ENCODE data around the gene TMSB15B.
A peak's percentile ranks its signal among the peaks of the same experiment; 100 is the strongest.
"Not testable (repeated sequence)": the region's sequence is repeated elsewhere in the genome, so short reads cannot be mapped to it uniquely, and the experiment has no call there.

The TMSB15B gene

DNA sequence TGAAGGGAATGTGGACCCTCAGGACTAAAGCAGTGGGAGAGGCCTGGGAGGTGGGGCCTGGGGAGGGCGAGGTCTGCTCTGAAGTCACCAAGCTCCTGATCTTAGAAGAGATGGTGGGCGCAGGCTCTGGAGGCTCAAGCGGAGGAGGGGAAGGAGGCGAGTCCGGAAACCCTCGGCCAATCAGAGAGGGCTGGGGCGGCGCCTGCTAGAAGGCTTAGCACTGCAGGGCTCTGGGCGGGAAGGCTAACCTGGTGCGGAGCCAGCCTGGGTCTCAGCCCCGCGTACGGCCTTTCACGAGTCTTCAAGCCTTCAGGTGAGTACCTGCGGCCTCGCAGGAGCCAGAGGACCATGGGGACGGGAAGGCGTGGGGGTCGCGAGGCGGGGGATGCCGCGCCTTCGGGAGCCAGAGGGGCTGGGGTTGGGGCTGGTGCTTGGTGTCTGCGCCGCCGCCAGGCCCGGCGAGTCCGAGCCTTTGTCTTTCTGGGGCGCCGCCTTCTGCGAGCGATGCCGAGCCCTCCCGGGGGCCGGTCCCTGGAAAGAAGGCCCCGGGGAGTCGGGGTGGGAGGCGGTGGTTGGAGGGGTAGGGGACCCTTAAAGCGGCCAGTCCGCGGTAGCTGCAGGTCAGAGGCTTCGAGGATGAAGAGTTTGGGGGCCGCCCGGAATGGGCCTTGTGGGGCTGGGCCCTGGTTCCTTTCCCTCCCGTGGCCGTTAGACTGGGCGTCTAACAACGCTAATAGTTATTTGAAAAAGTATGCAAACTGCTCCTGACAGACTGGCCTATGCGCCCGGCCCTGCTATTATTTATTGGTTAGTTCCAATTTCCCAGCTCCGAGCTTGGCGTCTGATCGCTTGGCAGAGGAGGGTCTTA, at the start of gene TMSB15B:
Gene TMSB15B (plus strand): TSS at position 217 of the 868 bp plus-strand sequence.
- DNase-seq (ENCODE audit: low read depth in 2 of 2), result not testable (repeated sequence)

DNA sequence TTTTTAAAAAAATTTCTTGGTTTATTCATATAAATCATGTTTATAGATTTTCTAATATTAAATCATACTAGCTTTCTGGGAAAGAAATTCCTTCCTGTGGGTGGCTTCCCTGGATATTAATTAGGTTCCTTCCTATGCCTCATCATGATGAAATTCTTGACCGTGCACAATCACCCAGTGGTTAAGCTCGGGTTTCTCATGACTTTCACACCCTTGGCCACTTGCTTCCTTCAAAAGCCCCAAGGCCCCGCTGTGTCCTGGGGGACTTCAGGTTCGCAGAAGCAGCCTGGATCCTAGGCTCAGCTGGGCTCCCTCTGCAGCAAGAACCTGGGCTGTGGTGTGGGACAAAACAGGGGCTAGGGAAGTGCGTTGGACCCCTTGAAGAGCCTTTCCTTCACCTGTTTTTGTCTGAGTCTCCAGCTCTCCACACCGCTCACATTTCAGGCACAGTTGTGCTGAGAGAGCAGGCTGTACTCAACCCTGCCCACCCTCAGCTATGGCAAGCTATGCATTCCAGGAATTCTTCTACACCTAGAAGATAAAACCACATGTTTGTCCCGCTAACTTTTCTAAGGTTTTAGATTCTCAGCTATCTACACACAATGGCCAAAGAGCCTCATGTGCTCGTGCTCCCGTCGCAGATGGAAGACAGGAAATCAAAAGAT, 48.9 kb upstream of the TMSB15B start:
- no peak for DNase-seq (ENCODE audit: low read depth in 2 of 2)

DNA sequence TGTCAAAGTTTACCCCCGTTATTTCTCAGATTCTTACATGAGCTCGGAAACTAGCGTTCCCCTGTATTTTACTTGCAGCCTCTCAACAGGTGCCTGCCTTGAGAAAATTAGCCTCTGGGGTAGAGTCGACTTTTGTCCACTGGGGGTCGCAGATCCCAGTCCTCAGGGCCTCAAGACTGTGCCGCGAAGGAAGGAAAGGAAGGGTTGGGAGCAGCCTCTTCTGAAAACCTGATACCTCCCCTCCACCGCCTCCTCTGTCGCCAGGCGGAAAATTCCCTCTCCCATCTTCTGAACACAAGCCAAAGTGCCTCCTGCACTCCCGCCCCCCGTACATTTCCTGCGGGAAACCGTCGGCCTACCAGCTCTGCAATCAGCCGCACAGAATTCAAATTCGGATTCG, 44.4 kb upstream of the TMSB15B start:
- peak in 1 of 2 donors; percentile 16 for DNase-seq (ENCODE audit: low read depth in 2 of 2)

DNA sequence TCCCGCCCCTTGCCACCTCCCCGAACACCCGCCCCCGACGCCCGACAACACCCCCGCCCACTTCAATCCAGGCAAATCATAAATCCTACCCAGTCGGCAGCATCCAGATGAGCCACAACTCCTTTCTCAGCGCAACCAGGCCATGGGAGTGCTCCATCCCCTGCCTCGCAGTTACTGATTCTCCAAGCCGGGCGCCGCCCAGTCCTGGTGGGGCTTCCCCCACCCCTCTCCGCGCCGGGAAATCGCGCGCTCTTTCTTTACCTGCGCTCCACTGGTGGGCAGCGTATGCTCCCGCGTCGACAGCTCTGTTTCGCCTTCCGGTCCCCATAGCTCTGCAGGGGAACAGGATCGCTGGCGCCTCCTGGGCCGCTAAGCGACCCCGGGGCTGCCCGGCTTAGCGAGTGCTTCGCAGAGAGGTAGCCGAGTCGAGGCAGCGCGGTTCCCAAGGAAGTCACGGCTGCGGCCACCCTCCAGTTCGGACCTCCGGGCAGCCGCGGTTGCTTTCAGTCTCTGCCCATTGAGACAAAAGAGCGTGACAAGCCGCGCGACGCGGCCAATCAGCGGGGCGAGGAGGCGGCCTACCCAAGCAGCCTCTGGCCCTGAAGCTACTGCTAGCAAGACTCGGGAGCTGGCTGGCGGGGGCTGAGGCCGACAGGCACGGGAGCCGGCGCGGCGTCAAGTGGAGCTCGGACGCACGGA, 43.7 kb upstream of the TMSB15B start:
- peak; percentile 18 to 24 for DNase-seq (ENCODE audit: low read depth in 2 of 2)

DNA sequence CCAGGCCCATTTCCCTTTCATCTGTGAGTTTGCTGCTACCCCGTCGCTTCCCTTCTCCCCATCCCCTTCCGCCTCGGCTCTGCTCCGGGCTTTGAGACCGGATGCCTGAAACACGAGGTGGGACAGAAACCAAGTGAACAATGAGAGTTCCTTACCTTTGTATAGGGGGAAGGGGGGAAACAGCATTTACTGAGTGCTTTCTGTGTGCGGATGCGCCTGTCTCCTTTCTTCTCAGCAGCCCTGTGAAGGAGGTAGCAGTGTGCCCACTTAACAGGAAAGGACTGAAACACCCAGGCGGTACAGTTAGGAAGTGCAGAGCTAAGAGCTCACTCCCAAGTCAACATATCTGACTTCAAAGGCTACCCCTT, 43.2 kb upstream of the TMSB15B start:
- no peak for DNase-seq (ENCODE audit: low read depth in 2 of 2)

DNA sequence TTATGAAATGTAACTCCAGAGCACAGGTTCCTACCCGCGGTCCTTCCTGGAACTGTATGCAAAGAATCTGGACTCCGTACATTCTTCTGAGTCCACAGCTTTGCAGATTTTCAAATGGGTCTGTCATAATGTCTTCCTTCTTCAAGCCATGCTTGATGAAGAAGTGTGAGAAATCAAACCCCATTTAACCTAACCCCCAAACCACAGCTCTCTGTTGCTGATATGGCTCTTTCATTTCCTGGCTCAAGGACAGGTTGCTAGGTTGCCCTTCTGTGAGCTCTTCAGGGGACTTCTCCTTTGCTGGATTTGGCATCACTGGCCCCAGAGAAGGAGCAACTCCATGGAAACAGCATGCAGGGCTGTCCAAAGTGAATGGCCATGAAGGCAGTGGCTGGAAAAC, 41.9 kb upstream of the TMSB15B start:
- DNase-seq (ENCODE audit: low read depth in 2 of 2), result not testable (repeated sequence)

DNA sequence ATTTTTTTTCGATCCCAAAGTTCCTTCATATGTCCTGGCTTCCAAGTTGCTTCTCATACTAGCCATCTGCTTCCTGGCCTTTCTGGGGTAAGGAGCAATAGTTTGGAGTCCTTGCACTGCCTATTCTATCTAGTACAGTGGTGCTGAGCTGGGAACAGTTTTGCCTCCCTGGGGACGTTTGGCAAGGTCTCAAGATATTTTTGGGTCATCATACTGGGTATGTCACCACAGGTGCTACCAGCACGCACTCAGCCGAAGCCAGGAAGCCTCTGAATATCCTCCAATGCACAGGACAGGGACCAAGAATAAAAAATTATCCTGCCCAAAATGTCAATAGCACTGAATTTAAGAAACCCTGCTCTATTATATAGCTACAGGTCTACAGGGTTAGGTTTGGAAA, 35.4 kb upstream of the TMSB15B start:
- no peak for DNase-seq (ENCODE audit: low read depth in 2 of 2)

DNA sequence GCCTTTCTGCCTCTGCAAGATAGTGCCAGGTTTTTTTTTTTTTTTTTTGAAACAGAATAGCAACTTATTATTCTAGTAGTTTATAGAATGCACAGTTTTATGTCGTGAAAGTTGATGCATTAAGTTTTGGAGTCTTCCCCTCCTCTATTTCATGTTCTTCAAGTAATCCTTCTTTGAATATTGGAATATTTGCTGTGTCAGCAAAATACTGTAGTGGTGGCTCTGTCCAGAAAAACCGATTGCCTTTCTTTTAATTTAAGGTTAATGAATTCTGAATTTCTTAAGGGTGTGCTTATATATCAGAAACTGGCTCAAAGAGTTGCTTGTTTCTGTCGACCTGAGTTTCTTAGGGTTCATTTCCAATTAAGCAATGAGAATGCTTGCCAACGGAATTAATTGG, 34.8 kb upstream of the TMSB15B start:
- DNase-seq (ENCODE audit: low read depth in 2 of 2), result no peak

DNA sequence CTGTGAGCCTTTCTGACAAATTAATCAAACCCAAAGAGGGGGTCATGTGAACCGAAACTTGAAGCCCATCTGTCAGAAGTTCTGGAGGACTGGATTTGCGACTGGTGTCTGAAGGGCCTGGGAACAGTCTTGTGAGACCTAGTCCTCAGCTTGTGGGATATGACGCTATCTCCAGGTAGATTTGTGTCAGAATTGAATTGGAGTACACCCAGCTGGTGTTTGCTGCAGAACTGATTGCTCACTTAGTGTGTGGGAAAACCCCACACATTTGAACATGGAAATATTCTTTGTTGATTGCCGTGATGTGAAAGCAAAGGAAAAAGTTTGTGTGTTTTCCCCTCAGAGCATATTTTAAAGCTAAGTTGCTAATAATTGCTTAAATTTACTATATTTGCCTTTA, 30.3 kb upstream of the TMSB15B start:
- no peak for DNase-seq (ENCODE audit: low read depth in 2 of 2)

DNA sequence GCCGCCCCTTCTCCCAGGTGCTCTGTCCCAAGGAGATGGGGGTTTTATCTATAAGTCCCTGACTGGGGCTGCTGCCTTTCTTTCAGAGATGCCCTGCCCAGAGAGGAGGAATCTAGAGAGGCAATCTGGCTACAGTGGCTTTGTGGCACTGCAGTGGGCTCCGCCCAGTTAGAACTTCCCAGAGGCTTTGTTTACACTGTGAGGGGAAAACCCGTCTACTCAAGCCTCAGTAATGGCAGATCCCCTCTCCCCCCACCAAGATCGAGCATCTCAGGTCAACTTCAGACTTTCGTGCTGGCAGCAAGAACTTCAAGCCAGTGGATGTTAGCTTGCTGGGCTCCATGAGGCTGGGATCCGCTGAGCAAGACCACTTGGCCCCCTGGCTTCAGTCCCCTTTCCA, 22.2 kb upstream of the TMSB15B start:
- DNase-seq (ENCODE audit: low read depth in 2 of 2), result not testable (repeated sequence)

DNA sequence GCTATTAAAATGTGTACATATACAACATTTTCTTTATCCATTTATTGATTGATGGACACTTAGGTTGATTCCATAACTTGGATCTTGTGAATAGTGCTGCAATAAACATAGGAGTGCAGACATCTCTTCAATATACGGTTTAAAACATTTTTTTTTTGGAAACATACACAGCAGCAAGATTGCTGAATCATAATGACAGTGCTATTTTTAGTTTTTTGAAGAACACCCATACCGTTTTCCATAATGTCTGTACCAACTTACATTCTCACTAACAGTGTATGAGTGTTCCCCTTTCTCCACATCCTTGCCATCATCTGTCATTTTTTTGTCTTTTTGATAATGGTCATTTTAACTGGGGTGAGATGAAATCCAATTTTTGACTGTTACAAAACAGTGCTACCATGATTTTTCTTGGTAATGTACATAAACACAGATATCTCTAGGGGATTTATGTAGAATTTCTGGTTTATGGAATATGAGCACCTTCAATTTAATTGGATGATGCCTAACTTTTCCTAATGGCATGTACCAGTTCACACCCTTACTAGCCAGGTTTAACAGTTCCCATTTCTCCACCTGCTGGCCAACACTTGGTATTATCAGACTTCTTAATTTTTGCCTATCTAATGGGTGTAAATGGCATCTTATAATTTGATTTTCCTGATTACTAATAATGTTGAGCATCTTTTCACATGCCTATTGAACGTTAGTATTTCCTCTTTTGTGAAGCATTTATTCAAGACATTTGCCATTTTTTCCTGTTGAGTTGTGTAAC, 21.0 kb upstream of the TMSB15B start:
- no peak for DNase-seq (ENCODE audit: low read depth in 2 of 2)

DNA sequence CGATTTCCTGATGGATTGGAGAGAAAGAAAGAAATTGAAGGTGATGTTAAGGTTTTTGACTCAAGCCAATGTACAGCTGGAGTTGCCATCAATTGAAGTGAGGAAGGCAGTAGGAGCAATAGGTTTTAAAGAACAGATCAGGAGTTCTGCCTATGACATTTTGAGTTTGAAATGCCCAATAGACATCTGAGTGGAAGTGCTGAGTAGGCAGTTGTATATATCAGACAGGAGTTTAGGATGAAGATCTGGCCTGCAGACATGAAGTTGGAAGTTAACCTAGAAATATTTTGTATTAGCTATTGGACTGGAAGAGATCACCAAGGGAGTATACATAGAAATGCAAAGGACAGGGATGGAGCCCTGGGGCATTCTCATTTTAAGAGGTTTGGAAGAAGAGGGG, 12.9 kb upstream of the TMSB15B start:
- no peak for DNase-seq (ENCODE audit: low read depth in 2 of 2)

DNA sequence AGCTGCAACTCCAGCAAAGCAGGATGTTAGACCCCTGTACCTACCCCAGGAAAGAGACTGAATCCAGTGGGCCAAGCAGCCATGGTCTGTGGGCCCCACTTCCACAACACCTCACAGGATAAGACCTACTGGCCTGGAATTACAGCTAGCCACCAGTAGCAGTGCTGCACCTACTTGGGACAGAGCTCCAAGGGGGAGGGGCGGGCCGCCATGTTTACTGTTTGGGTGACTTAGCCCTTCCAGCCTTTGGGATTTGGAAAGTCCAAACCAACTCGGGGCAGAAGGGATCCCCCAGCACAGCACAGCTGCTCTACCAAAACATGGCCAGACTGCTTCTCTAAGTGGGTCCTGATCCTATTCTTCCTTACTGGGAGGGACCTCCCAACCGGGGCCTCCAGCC, 9.1 kb upstream of the TMSB15B start:
- no peak for DNase-seq (ENCODE audit: low read depth in 2 of 2)

DNA sequence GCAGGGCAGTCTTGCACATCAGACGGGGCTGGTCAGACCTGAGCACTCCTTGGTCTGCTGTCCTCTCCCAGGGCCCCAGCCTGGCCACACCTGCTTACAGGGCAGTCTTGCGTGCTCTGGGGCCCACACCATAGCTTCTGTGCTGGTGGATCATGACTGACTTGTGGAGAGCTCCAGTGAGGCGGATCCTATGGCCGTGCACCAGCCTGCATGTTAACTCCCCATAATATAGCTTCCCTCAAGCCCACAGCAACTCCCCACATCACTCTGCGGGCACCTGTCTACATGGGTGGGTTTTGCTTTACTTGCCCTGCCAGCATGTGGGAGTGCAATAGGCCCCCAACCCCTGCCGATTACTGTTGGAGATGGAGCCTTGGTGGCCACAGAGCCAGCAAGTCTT, 8.2 kb upstream of the TMSB15B start:
- no peak for DNase-seq (ENCODE audit: low read depth in 2 of 2)

DNA sequence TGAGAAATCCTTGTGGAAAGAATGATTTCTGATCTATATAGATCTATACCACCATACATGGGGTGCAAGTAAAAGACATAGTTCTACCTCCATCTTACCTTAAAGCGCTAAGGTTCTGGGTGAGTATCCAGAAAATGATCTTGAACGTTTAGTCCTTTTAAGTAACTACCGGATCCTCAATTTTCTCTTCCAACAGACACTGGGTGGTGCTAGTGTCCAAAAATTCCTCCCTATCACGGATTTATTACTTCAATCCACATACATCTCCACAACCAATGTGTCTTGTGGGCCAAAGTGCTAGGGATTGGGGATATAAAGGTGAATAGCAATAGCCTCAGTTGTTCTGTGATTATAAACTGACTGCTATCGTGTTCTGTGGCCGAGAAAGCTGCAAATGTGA, 1.8 kb upstream of the TMSB15B start:
- not testable (repeated sequence) for DNase-seq (ENCODE audit: low read depth in 2 of 2)

DNA sequence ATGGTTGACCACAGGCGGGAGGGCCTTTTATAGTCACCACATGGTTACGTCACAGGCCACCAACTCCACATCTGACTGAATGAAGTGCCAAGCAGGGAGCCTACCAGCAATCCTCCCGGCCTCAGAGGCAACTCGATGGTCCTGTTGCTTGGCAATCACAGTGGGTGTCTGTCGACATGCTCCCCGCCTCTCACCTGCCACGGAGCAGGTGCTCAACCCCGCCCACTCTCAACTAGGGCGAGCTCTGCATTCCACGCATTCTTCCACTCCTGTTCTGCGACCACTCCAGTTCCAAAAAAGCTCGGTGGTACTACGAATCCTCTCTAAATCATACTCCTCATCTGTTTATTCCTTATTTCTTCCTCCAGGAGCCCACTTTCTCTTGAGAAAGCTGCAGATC, 21.1 kb downstream of the TMSB15B start:
- DNase-seq (ENCODE audit: low read depth in 2 of 2), result not testable (repeated sequence)

DNA sequence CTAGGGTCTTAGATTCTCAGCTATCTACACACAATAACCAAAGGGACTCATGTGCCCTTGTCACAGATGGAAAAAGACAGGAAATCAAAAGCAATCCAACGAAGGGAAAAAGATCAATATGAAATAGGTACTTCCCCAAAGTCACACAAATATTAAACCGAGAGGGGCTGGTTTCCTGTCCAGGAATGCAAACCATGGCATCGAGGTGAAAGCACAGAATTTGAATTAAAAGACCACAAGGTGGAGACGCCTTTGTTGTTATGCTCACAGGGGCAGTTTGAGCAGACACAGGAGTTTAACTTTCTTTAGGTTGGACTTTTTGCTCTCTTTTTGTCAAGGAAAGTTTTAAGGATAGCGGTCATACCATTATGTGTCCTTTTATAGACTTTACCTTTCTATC, 36.8 kb downstream of the TMSB15B start:
- no peak for DNase-seq (ENCODE audit: low read depth in 2 of 2)

DNA sequence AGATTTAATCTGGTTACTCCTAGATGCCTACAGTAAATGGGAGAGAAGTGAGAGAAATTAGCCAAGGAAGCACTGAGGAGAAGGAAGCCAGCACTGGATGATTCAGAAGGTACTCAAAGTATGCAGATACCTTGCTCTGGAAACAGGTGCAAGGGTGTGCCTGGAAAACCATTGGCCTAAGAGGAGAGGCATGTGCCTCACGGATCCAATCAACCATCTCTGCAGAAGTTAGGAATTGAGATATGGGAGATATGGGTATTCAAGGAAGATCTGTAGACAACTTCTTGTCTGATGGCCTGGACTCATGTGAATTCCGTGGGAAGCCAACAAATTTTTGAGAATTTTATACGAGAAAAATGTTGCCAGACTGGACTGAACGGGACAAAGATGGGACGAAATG, 46.4 kb downstream of the TMSB15B start:
- no peak for DNase-seq (ENCODE audit: low read depth in 2 of 2)

DNA sequence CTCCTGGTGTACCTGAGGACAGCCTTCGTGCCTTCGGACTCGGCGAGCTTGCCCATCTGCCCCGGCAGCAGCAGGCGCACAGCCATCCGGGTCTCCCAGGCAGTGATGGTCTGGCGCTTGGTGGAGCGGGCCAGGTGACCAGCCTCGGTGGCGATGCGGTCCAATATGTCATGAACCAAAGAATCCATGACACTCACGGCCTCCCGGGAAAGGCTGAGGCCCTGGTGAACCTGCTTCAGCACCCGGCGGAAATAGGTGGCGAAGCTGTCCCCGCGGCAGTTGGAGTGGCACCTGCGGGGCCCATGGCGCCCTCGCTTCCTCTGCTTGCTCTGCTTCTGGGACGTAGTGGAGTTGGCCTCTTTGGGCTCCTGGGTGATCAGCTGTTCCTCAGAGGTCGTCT, 50.7 kb downstream of the TMSB15B start:
- DNase-seq (ENCODE audit: low read depth in 2 of 2), result no peak

DNA sequence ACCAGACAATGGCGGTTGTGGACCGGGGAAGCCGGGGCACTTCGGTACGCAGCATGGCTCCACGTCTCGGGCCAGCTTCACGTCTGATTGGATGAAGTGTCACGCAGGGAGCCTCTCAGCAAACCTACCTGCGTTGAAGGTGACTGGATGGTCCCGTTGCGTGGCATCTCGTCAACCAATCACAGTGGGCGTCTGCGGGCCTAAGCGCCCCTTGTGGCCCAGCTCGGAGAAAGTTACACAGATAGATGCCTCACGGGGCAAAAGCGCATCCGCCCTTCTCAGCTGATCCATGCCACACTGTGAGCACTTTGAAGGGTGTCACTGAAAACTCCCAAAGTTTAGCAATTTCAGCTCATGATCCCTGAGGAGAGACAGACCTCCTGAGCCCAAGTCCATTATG, 51.2 kb downstream of the TMSB15B start, which contains the start of gene H2BW1:
Gene H2BW1 (minus strand): TSS at position 103 of the 400 bp plus-strand sequence. CDS start 132 bp downstream, outside the sequence.
- DNase-seq (ENCODE audit: low read depth in 2 of 2), result no peak

DNA sequence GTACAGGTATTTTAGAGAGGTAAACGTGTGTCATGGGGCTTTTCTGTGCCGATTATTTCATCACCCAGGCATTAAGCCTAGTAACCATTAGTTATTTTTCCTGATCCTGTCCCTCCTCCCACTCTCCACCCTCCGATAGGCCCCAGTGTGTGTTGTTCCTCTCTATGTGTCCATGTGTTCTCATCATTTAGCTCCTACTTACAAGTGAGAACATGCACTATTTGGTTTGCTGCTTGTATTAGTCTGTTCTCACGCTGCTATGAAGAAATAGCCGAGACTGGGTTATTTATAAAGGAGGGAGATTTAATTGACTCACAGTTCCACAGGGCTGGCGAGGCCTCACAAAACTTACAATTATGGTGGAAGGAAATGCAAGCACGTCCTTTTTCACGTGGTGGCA, 53.1 kb downstream of the TMSB15B start:
- not testable (repeated sequence) for DNase-seq (ENCODE audit: low read depth in 2 of 2)

Data from stimulated activated CD8-positive, alpha-beta memory T cell treated with anti-CD3 and anti-CD28 coated beads, Interleukin-2, amount 100 ng/mL, for 1 hour (primary cell).